ENCODE data around the gene ITPRIPL2. TPM values are rescaled to one million over a fixed set of nuclear protein-coding genes. Genes with fewer than 3 reads are reported as not detected.

The ITPRIPL2 gene
- polyA plus RNA-seq, 6 donors from 2014 or later: 0.27 to 0.95 (median 0.58) TPM; not detected in 1

DNA sequence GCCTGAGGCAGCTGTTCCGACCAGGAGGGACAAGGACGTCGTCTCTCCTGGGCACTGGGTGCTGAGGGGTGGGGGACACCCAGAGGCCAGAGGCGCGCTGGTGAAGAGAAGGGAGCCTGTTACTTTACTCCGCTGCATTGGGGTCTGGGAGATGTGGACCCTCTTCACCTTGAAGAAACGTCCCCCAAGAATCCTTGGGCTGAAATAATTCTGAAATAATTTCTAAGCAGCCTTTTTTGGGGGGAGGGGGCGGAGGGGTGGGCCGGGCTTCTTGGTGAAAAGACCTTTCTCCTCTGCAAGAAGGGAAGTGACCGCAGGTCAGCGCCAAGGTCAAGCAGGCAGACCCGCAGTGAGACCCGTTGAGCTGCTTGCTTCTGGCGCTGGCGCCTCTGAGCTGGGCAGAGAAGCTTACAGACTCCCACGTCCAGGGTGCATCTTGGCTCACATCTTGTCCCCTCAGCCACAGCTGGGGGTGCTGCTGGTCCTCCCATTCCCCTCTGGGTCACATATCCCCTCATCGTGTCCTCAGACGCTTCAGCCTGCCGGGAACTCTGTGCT, 55.4 kb downstream of the ITPRIPL2 start:
- H3K4me3 Mint-ChIP-seq: peak overlapping the region; percentile 65 to 89 (median 76)
- DNase-seq (no peak), ATAC-seq (ENCODE audit: low read depth in 2 of 2) (no peak)
- H3K9me3 Mint-ChIP-seq: peaks cover 0 to 2% (median 0%) of the 10 kb centered on the region in 7 donors
- H3K36me3 Mint-ChIP-seq: peaks cover 0 to 4% of the 10 kb centered on the region in 2 donors
- H3K27ac Mint-ChIP-seq: peak overlapping the region in 5 of 6 donors; percentile 5 to 73 (median 29)
- H3K4me1 Mint-ChIP-seq: peaks cover 0 to 42% (median 7%) of the 10 kb centered on the region in 3 donors
- peaks cover 0 to 24% (median 2%) of the 10 kb centered on the region in 3 donors for H3K27me3 Mint-ChIP-seq

DNA sequence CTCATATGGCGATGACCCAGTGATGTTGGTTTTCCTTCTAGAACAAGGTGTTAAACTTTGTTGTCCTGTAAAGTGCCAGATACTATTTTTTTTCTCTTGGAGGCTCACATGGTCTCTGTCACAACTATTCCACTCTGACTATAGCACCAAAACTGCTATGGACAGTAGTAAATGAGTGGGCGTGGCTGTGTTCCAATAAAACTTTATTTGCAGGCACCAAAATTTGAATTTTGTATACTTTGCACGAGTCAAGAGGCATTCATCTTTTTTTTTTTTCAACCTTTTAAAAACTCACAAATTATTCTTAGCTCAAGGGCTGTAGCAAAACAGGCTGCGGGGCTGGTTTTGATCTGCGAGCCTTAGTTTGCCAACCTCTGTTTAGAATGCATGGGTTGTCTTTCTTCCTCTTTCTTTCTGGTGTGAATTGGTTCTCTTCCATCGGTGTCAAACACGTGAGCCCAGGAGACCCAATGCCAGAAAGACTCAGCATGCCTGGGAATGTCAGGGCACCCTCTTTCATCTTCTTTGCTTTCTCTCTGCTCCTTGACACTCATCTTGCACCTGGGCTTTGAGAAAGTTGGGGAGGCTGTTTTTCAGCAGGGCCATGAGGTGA, 56.4 kb downstream of the ITPRIPL2 start:
- H3K27me3 Mint-ChIP-seq: peaks cover 0 to 26% (median 7%) of the 10 kb centered on the region in 3 donors
- DNase-seq (no peak), ATAC-seq (ENCODE audit: low read depth in 2 of 2) (no peak)
- H3K9me3 Mint-ChIP-seq: peaks cover 0 to 2% (median 0%) of the 10 kb centered on the region in 7 donors
- peak overlapping the region in 7 of 8 donors; percentile 51 to 89 (median 68) for H3K4me3 Mint-ChIP-seq
- peak overlapping the region in 4 of 6 donors; percentile 31 to 66 (median 48) for H3K27ac Mint-ChIP-seq
- peaks cover 0 to 46% (median 7%) of the 10 kb centered on the region in 3 donors for H3K4me1 Mint-ChIP-seq
- peaks cover 0 to 8% of the 10 kb centered on the region in 2 donors for H3K36me3 Mint-ChIP-seq

Other genes starting within 250 kb of the ITPRIPL2 start
- gene SMG1, start 187.6 kb upstream of the ITPRIPL2 start, polyA plus RNA-seq (ENCODE audit: low read depth in 6 of 6): 10 to 100 TPM; 13.4 to 28.7 (median 19.5) TPM
- gene TMC7, start 130.0 kb upstream of the ITPRIPL2 start, polyA plus RNA-seq (ENCODE audit: low read depth in 6 of 6): not detected
- gene COQ7, start 46.4 kb upstream of the ITPRIPL2 start, polyA plus RNA-seq (ENCODE audit: low read depth in 6 of 6): 10 to 100 TPM; 21.5 to 50.0 (median 30.6) TPM
- gene SYT17, start 54.3 kb downstream of the ITPRIPL2 start, polyA plus RNA-seq (ENCODE audit: low read depth in 6 of 6): 10 to 100 TPM; 23.6 to 51.9 (median 33.1) TPM
- not detected for gene CLEC19A, start 171.8 kb downstream of the ITPRIPL2 start, polyA plus RNA-seq (ENCODE audit: low read depth in 6 of 6)